ENCODE results near the gene SCN10A. TPM values are rescaled to one million over a fixed set of nuclear protein-coding genes. Genes with fewer than 3 reads are reported as not detected.

The SCN10A gene
- total RNA-seq, 2 donors from 2014 or later: not detected

GRCh38 chr3:38653685-38654537, 162.1 kb downstream of the SCN10A start:
- H3K4me1 ChIP-seq: peaks cover 17% of the 10 kb centered on the region
- DNase-seq: no peak
- no peak overlapping the region for H3K4me3 ChIP-seq
- H3K27me3 ChIP-seq: peaks cover 0 to 11% of the 10 kb centered on the region in 2 donors
- no peak for TF ChIP-seq POLR2A (IDR thresholded peaks at IDR 0.05)
- TF ChIP-seq, protein P1, sequence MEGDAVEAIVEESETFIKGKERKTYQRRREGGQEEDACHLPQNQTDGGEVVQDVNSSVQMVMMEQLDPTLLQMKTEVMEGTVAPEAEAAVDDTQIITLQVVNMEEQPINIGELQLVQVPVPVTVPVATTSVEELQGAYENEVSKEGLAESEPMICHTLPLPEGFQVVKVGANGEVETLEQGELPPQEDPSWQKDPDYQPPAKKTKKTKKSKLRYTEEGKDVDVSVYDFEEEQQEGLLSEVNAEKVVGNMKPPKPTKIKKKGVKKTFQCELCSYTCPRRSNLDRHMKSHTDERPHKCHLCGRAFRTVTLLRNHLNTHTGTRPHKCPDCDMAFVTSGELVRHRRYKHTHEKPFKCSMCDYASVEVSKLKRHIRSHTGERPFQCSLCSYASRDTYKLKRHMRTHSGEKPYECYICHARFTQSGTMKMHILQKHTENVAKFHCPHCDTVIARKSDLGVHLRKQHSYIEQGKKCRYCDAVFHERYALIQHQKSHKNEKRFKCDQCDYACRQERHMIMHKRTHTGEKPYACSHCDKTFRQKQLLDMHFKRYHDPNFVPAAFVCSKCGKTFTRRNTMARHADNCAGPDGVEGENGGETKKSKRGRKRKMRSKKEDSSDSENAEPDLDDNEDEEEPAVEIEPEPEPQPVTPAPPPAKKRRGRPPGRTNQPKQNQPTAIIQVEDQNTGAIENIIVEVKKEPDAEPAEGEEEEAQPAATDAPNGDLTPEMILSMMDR (IDR thresholded peaks at IDR 0.05): no peak
- no peaks in the 10 kb centered on the region for H3K36me3 ChIP-seq (replicated peaks in 1 of 2; ENCODE audit: insufficient read depth in 1 of 2, low read depth in 2 of 2)
- intact Hi-C loops (cut with DNase I): loop anchor here (10.0 kb wide), 1 partner anchor 129 kb away; no protein-coding TSS in a partner anchor
- no peak for ATAC-seq
- no peak overlapping the region for H3K27ac ChIP-seq
- WGBS, 2 donors: 69 to 70% methylated on average over 7 of the region's 7 CpGs
- H3K9me3 ChIP-seq: no peaks in the 10 kb centered on the region

- WGBS, 2 donors: 65 to 93% methylated on average over 1 of the region's 1 CpG
- Histone ChIP-seq H3K4me3 (no peak overlapping the region), H3K27ac (no peak overlapping the region), H3K4me1 (peaks cover 22% of the 10 kb centered on the region), H3K27me3 (peaks cover 0 to 12% of the 10 kb centered on the region in 2 donors), H3K36me3 (replicated peaks in 1 of 2; ENCODE audit: insufficient read depth in 1 of 2, low read depth in 2 of 2) (no peaks in the 10 kb centered on the region), H3K9me3 (no peaks in the 10 kb centered on the region)
- intact Hi-C loops (cut with DNase I): loop anchor here (10.0 kb wide), 1 partner anchor 128 kb away; no protein-coding TSS in a partner anchor
- no peak for TF ChIP-seq POLR2A (IDR thresholded peaks at IDR 0.05)
- TF ChIP-seq, protein P1 (IDR thresholded peaks at IDR 0.05): no peak
- ATAC-seq (no peak), DNase-seq (no peak)
Measured at GRCh38 chr3:38652934-38653333, 163.1 kb downstream of the SCN10A start.

GRCh38 chr3:38651153-38651789, 164.7 kb downstream of the SCN10A start:
- H3K27me3 ChIP-seq: peaks cover 0 to 12% of the 10 kb centered on the region in 2 donors
- no peak for TF ChIP-seq POLR2A (IDR thresholded peaks at IDR 0.05)
- TF ChIP-seq, protein P1 (IDR thresholded peaks at IDR 0.05): peak; percentile 75 to 98 (median 92)
- ATAC-seq (peak; percentile 64), DNase-seq (peak; percentile 73 to 76 (median 73))
- no peak overlapping the region for H3K4me3 ChIP-seq
- no peaks in the 10 kb centered on the region for H3K9me3 ChIP-seq
- no peaks in the 10 kb centered on the region for H3K36me3 ChIP-seq (replicated peaks in 1 of 2; ENCODE audit: insufficient read depth in 1 of 2, low read depth in 2 of 2)
- intact Hi-C loops (cut with DNase I): loop anchor here (10.0 kb wide), 1 partner anchor 126 kb away; no protein-coding TSS in a partner anchor
- no peak overlapping the region for H3K27ac ChIP-seq
- peaks cover 22% of the 10 kb centered on the region for H3K4me1 ChIP-seq
- WGBS, 2 donors: 9 to 15% methylated on average over 19 of the region's 19 CpGs

- WGBS, 2 donors: 70 to 71% methylated on average over 14 of the region's 14 CpGs
- no peaks in the 10 kb centered on the region for H3K9me3 ChIP-seq
- DNase-seq (no peak), ATAC-seq (no peak)
- peaks cover 0 to 12% of the 10 kb centered on the region in 2 donors for H3K27me3 ChIP-seq
- no peak overlapping the region for H3K4me3 ChIP-seq
- H3K4me1 ChIP-seq: peaks cover 22% of the 10 kb centered on the region
- intact Hi-C loops (cut with DNase I): loop anchor here (10.0 kb wide), 1 partner anchor 126 kb away; no protein-coding TSS in a partner anchor
- no peak for TF ChIP-seq POLR2A (IDR thresholded peaks at IDR 0.05)
- H3K36me3 ChIP-seq (replicated peaks in 1 of 2; ENCODE audit: insufficient read depth in 1 of 2, low read depth in 2 of 2): no peaks in the 10 kb centered on the region
- H3K27ac ChIP-seq: no peak overlapping the region
Measured at GRCh38 chr3:38650248-38650951, 165.6 kb downstream of the SCN10A start.

All from body of pancreas (tissue), 4 donors.